Stimulated activated CD4-positive, alpha-beta T cell treated with anti-CD3 and anti-CD28 coated beads, TNF-alpha, amount 100 ng/mL, for 4 hours (primary cell): ENCODE measurements around the gene SOAT2.
"Not testable (repeated sequence)": the region's sequence is repeated elsewhere in the genome, so short reads cannot be mapped to it uniquely, and the experiment has no call there.

Source experiments
- DNase-seq, 3 experiments: peaks; one replicate each; pipeline ENCODE4 v3.0.0-alpha.2; 2020; ENCODE audit warnings: low read depth in 3 of 3

Gene SOAT2

GRCh38 chr12:53101931-53102781 lies 1.1 kb upstream of the SOAT2 start:
- no peak for DNase-seq

- DNase-seq, result no peak
Observed at GRCh38 chr12:53103860-53104305, 597 bp downstream of the SOAT2 start.

- DNase-seq, result no peak
Observed at GRCh38 chr12:53105256-53105655, 2.0 kb downstream of the SOAT2 start.

GRCh38 chr12:53105712-53106439 lies 2.6 kb downstream of the SOAT2 start:
- no peak for DNase-seq

- no peak for DNase-seq
Observed at GRCh38 chr12:53107122-53107521, 3.8 kb downstream of the SOAT2 start.

- not testable (repeated sequence) for DNase-seq
Observed at GRCh38 chr12:53112431-53112830, 9.1 kb downstream of the SOAT2 start.

- DNase-seq, result no peak
Observed at GRCh38 chr12:53113136-53113705, 9.9 kb downstream of the SOAT2 start.

GRCh38 chr12:53113951-53114350 lies 10.7 kb downstream of the SOAT2 start:
- DNase-seq, result no peak

- DNase-seq, result no peak
Observed at GRCh38 chr12:53115112-53115890, 12.0 kb downstream of the SOAT2 start.

GRCh38 chr12:53115891-53116648 lies 12.8 kb downstream of the SOAT2 start:
- no peak for DNase-seq

GRCh38 chr12:53118751-53119300 lies 15.5 kb downstream of the SOAT2 start:
- no peak for DNase-seq

GRCh38 chr12:53120685-53121525 lies 17.6 kb downstream of the SOAT2 start:
- DNase-seq, result no peak

- no peak for DNase-seq
Observed at GRCh38 chr12:53122961-53123468, 19.7 kb downstream of the SOAT2 start.

- no peak for DNase-seq
Observed at GRCh38 chr12:53123578-53124351, 20.5 kb downstream of the SOAT2 start.

GRCh38 chr12:53124352-53124723 lies 21.1 kb downstream of the SOAT2 start:
- DNase-seq, result no peak

- DNase-seq, result no peak
Observed at GRCh38 chr12:53127169-53127568, 23.9 kb downstream of the SOAT2 start.

GRCh38 chr12:53128780-53129569 lies 25.7 kb downstream of the SOAT2 start:
- no peak for DNase-seq

- no peak for DNase-seq
Observed at GRCh38 chr12:53131844-53132243, 28.6 kb downstream of the SOAT2 start.
